Stimulated activated CD4-positive, alpha-beta T cell treated with anti-CD3 and anti-CD28 coated beads, Interleukin-12 subunit alpha, Interleukin-12 subunit beta, amount 100 ng/mL, for 4 hours (primary cell): ENCODE results near the gene ST6GALNAC1.

Source experiments
- DNase-seq: peaks from one replicate; pipeline ENCODE4 v3.0.0-alpha.2; 2020

ST6GALNAC1 gene

DNA sequence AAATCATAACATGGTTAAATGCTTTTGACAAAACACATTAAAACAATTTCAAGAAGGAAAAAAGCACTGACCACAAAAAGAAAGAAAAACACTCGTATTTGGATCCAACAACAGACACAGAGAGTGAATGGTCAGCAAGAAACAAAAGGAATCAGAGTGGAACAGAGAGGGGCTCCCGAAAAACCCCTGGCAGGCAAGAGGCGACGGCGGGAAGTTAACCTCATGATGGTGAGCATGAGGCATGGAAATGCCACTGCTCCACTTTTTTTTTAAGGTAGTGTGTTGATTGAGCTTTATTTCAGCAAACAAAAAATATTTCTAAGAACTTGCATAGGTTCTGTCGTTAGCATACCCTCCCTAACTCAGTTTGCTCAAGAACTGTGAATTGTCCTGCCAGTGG, 32.1 kb upstream of the ST6GALNAC1 start:
- no peak for DNase-seq

GRCh38 chr17:76674600-76674999, 31.0 kb upstream of the ST6GALNAC1 start:
- no peak for DNase-seq

DNA sequence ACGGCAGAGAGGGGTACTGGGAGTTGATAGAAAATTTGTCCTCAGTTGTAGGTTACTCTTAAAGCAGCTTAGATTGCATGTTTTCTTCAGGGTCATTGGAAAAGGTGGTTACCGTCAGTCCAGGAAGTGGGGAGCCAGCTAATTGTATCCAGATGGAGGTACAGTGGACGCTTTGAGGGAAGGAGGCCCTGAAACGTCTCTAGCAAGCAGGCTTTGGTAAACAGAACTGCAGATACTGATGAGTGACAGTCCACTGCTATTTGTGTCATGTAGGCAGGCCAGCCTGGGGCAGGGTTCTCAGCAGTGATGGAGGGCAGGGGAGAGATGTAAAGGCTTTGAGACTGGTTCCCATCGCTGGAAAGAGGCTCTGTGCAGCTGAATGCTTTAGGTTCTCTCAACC, 30.2 kb upstream of the ST6GALNAC1 start:
- no peak for DNase-seq

GRCh38 chr17:76672892-76673291, 29.3 kb upstream of the ST6GALNAC1 start:
- no peak for DNase-seq

GRCh38 chr17:76672270-76672851, 28.8 kb upstream of the ST6GALNAC1 start:
- no peak for DNase-seq

GRCh38 chr17:76671912-76672262, 28.3 kb upstream of the ST6GALNAC1 start:
- DNase-seq: peak; percentile 11

DNA sequence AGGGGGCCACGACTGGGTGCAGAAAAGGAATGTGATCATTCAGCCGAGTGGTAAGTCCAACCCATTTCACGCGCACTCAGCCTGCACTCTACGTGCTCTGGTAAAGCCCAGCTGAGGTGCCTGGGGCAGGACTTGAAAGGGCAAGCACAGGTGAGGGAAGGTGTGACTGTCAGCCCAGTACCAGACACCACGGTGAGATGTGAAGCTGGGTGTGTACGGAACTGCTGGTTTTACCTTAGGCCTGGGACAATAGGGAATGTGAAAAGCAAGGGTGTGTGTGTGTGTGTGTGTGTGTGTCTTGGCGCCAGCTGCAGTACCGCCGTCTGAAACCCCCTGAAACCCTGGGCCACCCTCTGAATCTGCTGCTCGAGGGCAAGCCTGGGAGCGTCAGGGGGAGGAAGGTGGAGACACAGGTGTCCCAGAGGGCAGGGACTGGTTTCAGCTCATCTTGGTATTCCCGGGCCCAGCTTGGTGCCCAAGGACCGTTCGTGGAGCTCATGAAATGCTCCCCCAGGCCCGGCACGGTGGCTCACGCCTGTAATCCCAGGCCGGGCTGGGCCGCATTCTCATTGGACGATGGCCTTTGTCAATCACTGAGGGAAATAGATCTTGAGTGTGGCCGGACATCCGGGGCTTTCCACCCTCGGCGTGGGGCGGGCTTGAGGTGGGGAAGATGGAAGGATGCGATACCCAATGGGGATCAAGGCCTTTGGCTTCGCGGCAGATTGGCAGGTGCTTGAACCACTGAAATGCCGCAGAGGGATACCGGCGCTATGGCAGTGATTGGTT, 27.8 kb upstream of the ST6GALNAC1 start:
- DNase-seq: peak; percentile 97

- DNase-seq: no peak
Measured at GRCh38 chr17:76670718-76671122, 27.2 kb upstream of the ST6GALNAC1 start.

DNA sequence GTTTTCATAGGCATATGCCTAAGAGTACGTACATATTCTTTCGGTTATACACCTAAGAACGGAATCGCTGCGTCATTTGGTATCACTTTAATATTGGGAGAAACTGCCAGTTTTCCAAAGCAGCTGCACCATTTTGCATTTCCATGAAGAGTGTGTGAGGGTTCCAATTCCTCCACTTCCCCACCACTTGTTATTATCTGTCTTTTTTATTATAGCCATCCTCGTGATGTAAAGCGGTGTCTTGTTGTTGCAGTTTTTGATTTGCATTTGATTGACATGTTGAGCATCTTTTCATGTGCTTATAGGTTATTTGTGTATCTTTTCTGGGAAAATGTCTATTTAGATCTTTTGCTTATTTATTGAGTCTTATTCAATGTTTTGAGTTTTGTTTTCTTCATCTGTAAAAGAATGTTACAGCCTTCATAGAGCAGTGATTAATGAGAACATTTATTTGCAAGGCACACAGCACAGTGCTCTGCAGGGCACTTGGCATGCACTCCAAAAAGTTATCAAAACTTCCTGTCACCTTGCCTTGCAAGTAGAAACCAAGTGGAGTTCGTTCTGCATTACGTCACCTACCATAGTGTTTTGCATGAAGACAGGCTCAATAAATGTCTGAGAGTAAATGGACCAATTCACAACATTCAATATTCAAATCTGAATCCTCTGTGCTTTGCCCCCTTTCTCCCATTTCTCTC, 26.6 kb upstream of the ST6GALNAC1 start:
- DNase-seq: no peak

- DNase-seq: no peak
Measured at GRCh38 chr17:76667786-76668453, 24.4 kb upstream of the ST6GALNAC1 start.

DNA sequence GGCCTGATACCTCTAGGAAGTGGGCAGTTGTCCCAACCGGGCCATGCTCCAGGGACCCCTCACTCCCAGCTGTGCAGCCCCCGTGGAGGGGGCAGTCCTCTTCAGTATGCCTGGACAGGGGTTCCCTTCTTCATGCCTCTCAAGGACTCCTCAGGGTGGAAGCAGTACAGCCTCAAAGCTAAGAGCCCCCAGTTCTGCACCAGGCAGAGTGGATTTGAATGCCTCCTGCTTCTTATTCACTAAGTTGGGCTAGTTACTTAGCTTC, 23.9 kb upstream of the ST6GALNAC1 start:
- no peak for DNase-seq

DNA sequence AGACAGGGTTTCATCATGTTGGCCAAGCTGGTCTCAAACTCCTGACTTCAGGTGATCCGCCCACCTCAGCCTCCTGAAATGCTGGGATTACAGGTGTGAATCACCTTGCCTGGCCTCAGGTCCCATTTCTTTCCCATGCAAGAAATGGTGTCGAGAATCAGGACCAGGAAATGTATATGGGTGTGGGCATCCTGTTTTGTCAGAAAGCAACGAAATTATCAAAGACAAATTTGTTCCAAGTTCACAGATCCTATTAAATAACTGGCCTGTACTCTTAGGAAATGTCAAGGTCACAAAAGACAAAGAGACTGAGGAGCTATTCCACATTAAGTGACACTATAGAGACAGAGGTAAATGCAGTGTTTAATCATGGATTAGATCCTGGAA, 17.1 kb upstream of the ST6GALNAC1 start:
- no peak for DNase-seq

GRCh38 chr17:76659928-76660655, 16.5 kb upstream of the ST6GALNAC1 start:
- DNase-seq: no peak

DNA sequence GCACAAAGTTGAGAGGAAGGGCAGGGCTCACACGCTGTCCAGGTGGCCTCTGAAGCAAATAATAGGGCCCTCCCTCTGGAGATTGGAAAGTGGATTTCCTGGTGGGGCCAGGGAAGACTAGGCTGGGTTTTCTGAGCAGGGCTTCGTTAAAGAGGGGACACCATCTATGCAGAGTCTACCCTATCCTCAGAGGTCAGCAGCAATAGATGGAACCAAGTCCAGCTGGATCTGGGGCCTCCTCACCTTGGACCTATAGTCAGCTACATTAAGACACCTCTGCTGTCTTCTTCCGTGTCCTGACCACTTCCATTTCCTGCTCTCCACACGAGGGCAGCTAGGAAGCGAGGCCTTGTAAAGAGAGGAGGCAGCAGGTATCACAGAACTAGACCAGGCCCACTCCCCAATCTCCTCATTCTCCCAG, 14.7 kb upstream of the ST6GALNAC1 start:
- no peak for DNase-seq

DNA sequence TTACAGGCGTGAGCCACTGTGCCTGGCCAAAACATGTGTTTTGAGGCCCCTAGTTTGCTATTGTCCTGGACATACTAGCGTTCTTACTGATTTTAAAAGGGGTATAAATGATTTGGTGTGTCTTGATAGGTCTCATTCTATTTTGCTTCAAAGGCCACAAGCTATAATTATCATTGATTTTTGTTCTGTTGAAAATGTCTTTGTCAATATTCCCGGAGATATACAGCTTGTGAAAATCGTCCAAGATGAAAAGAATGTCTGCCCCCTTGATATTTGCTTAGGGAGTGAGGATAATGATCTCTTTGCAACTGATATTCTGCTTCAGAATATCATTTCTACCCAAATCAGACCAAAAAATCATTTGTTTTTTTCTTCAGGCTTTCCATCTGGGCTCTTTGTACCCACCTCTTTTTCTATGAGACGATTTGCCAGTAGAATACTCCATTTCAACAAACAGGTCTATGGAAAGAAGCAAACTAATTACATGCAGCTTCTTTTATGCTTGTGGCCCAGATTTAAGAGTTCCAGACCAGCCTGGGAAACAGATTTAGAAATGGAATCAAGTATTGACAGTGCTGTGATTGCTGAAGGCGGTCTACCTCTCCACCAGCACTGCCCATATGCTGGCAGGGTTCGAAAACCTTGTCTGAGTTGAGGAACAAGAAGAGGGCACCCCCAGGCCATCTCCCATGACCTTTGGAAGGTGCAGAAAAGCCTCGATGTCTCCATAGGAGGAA, 14.1 kb upstream of the ST6GALNAC1 start:
- no peak for DNase-seq

DNA sequence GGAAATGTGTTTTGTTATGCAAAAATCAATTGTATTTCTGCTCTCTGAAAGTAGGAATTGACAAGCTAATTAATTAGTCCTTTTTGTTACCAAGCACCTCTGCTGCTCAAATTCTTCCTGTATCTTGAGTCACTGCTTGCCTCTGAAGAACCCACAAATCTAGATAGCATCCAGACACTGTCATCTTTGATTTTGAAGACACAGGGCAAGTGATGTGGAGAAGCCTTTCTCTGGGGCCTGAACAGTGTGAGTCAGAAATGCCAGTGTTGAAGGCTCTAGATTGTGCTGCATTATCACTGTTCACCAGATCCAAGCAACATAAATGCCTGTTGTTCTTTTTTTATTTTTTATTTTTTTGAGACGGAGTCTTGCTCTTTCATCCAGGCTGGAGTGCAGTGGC, 10.9 kb upstream of the ST6GALNAC1 start:
- no peak for DNase-seq

DNA sequence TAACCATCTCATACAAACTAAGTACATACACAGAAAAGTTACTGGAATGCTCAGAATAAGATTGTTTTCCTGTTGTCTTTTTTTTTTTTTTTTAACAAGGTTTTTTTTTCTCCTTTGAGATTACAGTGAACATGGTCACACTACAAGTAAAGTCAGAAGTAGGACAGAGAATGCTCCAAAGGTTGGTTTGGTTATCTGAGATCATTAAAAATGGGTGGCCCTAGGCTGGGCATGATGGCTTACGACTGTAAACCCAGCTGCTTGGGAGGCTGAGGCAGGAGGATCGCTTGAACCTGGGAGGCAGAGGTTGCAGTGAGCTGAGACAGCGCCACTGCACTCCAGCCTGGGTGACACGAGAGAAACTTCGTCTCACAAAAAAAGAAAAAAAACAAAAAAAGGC, 6.9 kb upstream of the ST6GALNAC1 start:
- no peak for DNase-seq

DNA sequence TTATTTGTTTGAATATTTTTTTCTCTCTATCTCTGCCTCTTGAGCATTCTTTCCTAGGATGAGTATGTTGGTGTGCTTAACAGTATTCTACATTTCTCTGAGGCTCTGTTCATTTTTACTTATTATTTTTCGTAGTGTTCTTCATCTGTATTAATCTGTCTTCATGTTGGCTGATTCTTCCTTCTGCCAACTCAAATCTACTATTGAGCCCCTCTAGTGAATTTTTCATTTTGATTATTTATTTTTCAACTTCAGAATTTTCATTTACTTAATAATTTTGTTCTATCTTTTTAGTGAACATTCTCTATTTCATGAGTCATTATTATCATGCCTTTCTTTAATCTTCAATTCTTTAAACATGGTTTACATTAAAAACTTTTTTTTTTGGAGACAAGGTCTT, 3.2 kb upstream of the ST6GALNAC1 start:
- DNase-seq: no peak

- DNase-seq: no peak
Measured at GRCh38 chr17:76645481-76645880, 1.9 kb upstream of the ST6GALNAC1 start.

DNA sequence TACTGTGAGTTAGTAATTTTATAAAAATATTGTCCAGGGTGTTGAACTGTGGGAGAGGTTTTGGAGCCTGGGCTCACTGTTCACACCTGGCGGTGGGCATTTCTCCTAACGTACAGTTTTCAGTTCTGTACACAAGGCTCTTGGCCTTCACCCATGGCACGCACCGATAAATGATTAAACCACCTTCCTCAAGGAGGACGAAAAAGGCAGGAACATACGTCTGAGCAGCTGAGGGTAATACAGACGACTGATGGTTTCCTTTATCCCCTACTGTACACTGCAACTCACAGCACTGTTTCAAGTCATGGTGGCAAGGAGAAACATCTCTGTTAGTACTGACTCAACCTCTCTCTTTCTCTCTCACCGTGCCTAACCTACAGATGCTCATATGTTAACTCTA, 1.4 kb upstream of the ST6GALNAC1 start:
- no peak for DNase-seq

DNA sequence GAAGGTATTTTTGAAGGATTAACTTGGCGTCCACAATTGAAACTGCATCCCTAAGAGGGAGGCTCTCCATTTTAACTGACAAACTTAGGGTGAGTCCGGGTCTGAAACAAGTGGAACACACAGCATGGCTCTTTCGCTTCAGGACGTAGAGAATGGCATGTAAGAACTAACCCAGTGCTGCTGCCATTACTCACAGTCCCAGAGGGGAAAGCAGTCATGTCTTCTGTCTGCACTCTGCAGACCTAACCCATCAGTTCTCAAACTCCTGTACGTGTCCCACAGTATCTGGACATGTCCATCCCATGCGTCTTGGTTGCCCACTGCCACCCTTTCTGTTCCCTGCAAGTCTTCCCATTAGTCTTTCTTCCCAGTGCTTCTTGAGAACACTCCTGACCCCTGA, 563 bp downstream of the ST6GALNAC1 start:
- no peak for DNase-seq

DNA sequence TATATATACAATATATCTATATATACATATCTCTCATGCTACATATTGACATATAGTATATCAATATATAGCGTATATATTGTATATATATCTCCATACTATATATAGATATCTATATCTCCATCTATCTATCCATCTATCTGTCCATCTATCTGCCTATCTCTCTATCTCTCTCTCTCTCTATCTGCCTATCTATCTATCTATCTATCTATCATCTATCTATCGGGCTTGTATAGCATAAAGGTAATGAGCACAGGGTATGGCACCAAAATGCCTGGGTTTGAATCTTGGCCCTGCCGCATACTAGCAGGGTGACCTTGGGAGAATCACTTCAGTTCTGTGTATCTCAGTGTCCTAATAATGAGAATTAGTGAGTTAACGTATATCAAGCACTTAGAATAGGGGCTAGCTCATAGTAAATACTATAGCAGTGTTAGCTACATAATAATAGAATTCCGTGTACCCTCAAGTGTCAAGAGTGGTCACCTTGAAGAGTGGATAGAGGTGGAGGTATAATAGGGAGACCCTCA, 1.5 kb downstream of the ST6GALNAC1 start:
- no peak for DNase-seq
